ENCODE results near the gene PDZD4.

DNA sequence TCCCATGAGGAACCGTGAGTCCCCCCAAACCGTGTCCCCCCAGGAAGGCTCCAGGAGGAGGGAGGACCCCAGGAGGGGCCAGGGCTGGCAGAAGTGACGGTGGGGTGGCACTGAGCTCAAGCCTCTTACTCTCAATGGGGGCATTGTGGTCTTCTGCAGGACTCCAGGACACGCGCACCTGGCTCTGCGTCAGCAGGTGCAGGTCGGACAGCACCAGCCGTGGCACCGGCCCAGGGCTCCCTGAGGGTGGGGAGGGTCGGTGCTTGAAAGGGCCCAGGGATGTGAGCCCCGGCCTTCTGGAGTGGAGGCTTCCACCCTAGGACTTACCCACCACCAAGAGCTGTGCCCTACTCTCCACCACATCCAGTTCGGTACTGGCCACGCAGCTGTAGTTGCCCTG is 37.3 kb upstream of the PDZD4 start:
- TF ChIP-seq EP300 (IDR thresholded peaks at IDR 0.05) (no peak), POLR2AphosphoS5 (IDR thresholded peaks at IDR 0.05) (no peak)
